ENCODE results near the gene ARAP3. TPM values are rescaled to one million over a fixed set of nuclear protein-coding genes. Genes with fewer than 3 reads are reported as not detected.

Gene ARAP3
- total and polyA plus RNA-seq, 4 experiments from 2014 or later = 0.73 to 16.4 (median 14.7) TPM; not detected in 1

- ChIA-PET POLR2A (ENCODE audit: partially characterized antibody) (interaction anchor here (1.1 to 4.4 kb wide), 8 partner anchors 9 to 268 kb away, joined by 3 to 45 read pairs (median 14); partner anchors contain the start of genes DELE1, PCDH1, PCDH12 and RNF14), CTCF (ENCODE audit: partially characterized antibody) (interaction anchor here (0.8 to 6.8 kb wide), 34 partner anchors 9 to 446 kb away, joined by 3 to 155 read pairs (median 5); partner anchors contain the start of genes GNPDA1, HDAC3, PCDH1 and PCDH12)
- Histone ChIP-seq H3K4me1 (ENCODE audit: insufficient read depth, low read length) (peaks cover 17% of the 10 kb centered on the region), H3K27me3 (ENCODE audit: insufficient read depth, low read length) (peaks cover 7% of the 10 kb centered on the region), H3K27ac (ENCODE audit: low read depth, low read length) (no peak overlapping the region), H3K4me3 (ENCODE audit: low read length in 2 of 2) (peak overlapping the region in 1 of 2 donors; percentile 57), H3K36me3 (ENCODE audit: insufficient read depth, low read length) (no peaks in the 10 kb centered on the region), H3K9me3 (ENCODE audit: control insufficient read depth in 1 of 2, low read length in 2 of 2) (no peaks in the 10 kb centered on the region)
- Mint-ChIP-seq H3K36me3 (no peaks in the 10 kb centered on the region), H3K27me3 (peaks cover 3 to 13% of the 10 kb centered on the region in 2 donors), H3K27ac (peak overlapping the region in 5 of 7 donors; percentile 62 to 90 (median 83)), H3K4me1 (peaks cover 9 to 29% (median 14%) of the 10 kb centered on the region in 4 donors), H3K4me3 (peak overlapping the region in 5 of 8 donors; percentile 78 to 91 (median 87)), H3K9me3 (peaks cover 0 to 5% (median 0%) of the 10 kb centered on the region in 8 donors)
- intact Hi-C loops (cut with micrococcal nuclease) = loop anchor here (1.0 kb wide), 5 partner anchors 9 to 259 kb away; no protein-coding TSS in a partner anchor
- no peak for DNase-seq
Measured at GRCh38 chr5:141701360-141702119, 19.5 kb upstream of the ARAP3 start.

GRCh38 chr5:141697586-141697985 lies 15.6 kb upstream of the ARAP3 start:
- Mint-ChIP-seq H3K4me3 (no peak overlapping the region), H3K27ac (no peak overlapping the region), H3K4me1 (peaks cover 19 to 40% (median 25%) of the 10 kb centered on the region in 4 donors)

GRCh38 chr5:141696431-141696830 lies 14.4 kb upstream of the ARAP3 start:
- H3K9me3 ChIP-seq (ENCODE audit: control insufficient read depth in 1 of 2, low read length in 2 of 2) = no peaks in the 10 kb centered on the region
- no peak overlapping the region for H3K27ac ChIP-seq (ENCODE audit: low read depth, low read length)
- H3K4me3 Mint-ChIP-seq = no peak overlapping the region
- H3K4me1 ChIP-seq (ENCODE audit: insufficient read depth, low read length) = peaks cover 27% of the 10 kb centered on the region
- peaks cover 3 to 16% of the 10 kb centered on the region in 2 donors for H3K27me3 Mint-ChIP-seq
- H3K27ac Mint-ChIP-seq = no peak overlapping the region
- POLR2A ChIA-PET (ENCODE audit: partially characterized antibody) = interaction anchor here (0.9 to 1.0 kb wide), 2 partner anchors 13 to 265 kb away, joined by 3 read pairs; no protein-coding TSS in a partner anchor
- no peaks in the 10 kb centered on the region for H3K36me3 Mint-ChIP-seq
- peaks cover 0 to 3% (median 0%) of the 10 kb centered on the region in 8 donors for H3K9me3 Mint-ChIP-seq
- H3K36me3 ChIP-seq (ENCODE audit: insufficient read depth, low read length) = no peaks in the 10 kb centered on the region
- intact Hi-C loops (cut with micrococcal nuclease) = no loop called here
- peaks cover 22 to 40% (median 26%) of the 10 kb centered on the region in 4 donors for H3K4me1 Mint-ChIP-seq
- CTCF ChIA-PET (ENCODE audit: partially characterized antibody) = interaction anchor here (0.8 to 9.2 kb wide), 6 partner anchors 31 to 316 kb away, joined by 3 to 250 read pairs (median 67); partner anchors contain the start of genes GNPDA1, PCDH1 and PCDH12
- H3K4me3 ChIP-seq (ENCODE audit: low read length in 2 of 2) = no peak overlapping the region
- no peak for DNase-seq
- H3K27me3 ChIP-seq (ENCODE audit: insufficient read depth, low read length) = peaks cover 3% of the 10 kb centered on the region

More at GRCh38 chr5:141697586-141697985, 15.6 kb upstream of the ARAP3 start:
- Mint-ChIP-seq H3K36me3 (no peaks in the 10 kb centered on the region), H3K27me3 (peaks cover 3 to 16% of the 10 kb centered on the region in 2 donors), H3K9me3 (peaks cover 0 to 3% (median 0%) of the 10 kb centered on the region in 8 donors)
- no peak for DNase-seq
- intact Hi-C loops (cut with micrococcal nuclease) = no loop called here
- CTCF ChIA-PET (ENCODE audit: partially characterized antibody) = interaction anchor here (1.8 to 9.2 kb wide), 5 partner anchors 32 to 315 kb away, joined by 5 to 250 read pairs (median 81); partner anchors contain the start of genes GNPDA1, PCDH1 and PCDH12
- POLR2A ChIA-PET (ENCODE audit: partially characterized antibody) = no interaction called here
- no peaks in the 10 kb centered on the region for H3K9me3 ChIP-seq (ENCODE audit: control insufficient read depth in 1 of 2, low read length in 2 of 2)
- H3K27ac ChIP-seq (ENCODE audit: low read depth, low read length) = no peak overlapping the region
- H3K4me1 ChIP-seq (ENCODE audit: insufficient read depth, low read length) = peaks cover 24% of the 10 kb centered on the region
- no peaks in the 10 kb centered on the region for H3K36me3 ChIP-seq (ENCODE audit: insufficient read depth, low read length)
- no peak overlapping the region for H3K4me3 ChIP-seq (ENCODE audit: low read length in 2 of 2)
- peaks cover 3% of the 10 kb centered on the region for H3K27me3 ChIP-seq (ENCODE audit: insufficient read depth, low read length)

GRCh38 chr5:141695627-141696215 lies 13.7 kb upstream of the ARAP3 start:
- H3K4me3 ChIP-seq (ENCODE audit: low read length in 2 of 2) = no peak overlapping the region
- Mint-ChIP-seq H3K27ac (peak overlapping the region in 1 of 7 donors; percentile 38), H3K4me1 (peaks cover 20 to 36% (median 24%) of the 10 kb centered on the region in 4 donors), H3K4me3 (no peak overlapping the region), H3K36me3 (no peaks in the 10 kb centered on the region), H3K27me3 (peaks cover 3 to 16% of the 10 kb centered on the region in 2 donors), H3K9me3 (peaks cover 0 to 3% (median 0%) of the 10 kb centered on the region in 8 donors)
- H3K27ac ChIP-seq (ENCODE audit: low read depth, low read length) = no peak overlapping the region
- DNase-seq = no peak
- no peaks in the 10 kb centered on the region for H3K36me3 ChIP-seq (ENCODE audit: insufficient read depth, low read length)
- ChIA-PET POLR2A (ENCODE audit: partially characterized antibody) (interaction anchor here (0.9 to 1.4 kb wide), 3 partner anchors 12 to 265 kb away, joined by 3 read pairs; no protein-coding TSS in a partner anchor), CTCF (ENCODE audit: partially characterized antibody) (interaction anchor here (0.9 to 9.2 kb wide), 6 partner anchors 30 to 317 kb away, joined by 3 to 250 read pairs (median 67); partner anchors contain the start of genes GNPDA1, PCDH1, PCDH12 and RNF14)
- H3K9me3 ChIP-seq (ENCODE audit: control insufficient read depth in 1 of 2, low read length in 2 of 2) = no peaks in the 10 kb centered on the region
- intact Hi-C loops (cut with micrococcal nuclease) = no loop called here
- H3K4me1 ChIP-seq (ENCODE audit: insufficient read depth, low read length) = peaks cover 22% of the 10 kb centered on the region
- H3K27me3 ChIP-seq (ENCODE audit: insufficient read depth, low read length) = peaks cover 3% of the 10 kb centered on the region

GRCh38 chr5:141694479-141694878 lies 12.4 kb upstream of the ARAP3 start:
- H3K9me3 ChIP-seq (ENCODE audit: control insufficient read depth in 1 of 2, low read length in 2 of 2) = no peaks in the 10 kb centered on the region

GRCh38 chr5:141692919-141693725 lies 11.1 kb upstream of the ARAP3 start:
- no peaks in the 10 kb centered on the region for H3K36me3 Mint-ChIP-seq
- H3K4me3 Mint-ChIP-seq = peak overlapping the region; percentile 72 to 89 (median 80)
- H3K27ac Mint-ChIP-seq = peak overlapping the region; percentile 82 to 90 (median 88)
- DNase-seq = peak; percentile 67 to 91 (median 76)
- H3K9me3 Mint-ChIP-seq = no peaks in the 10 kb centered on the region
- no peaks in the 10 kb centered on the region for H3K9me3 ChIP-seq (ENCODE audit: control insufficient read depth in 1 of 2, low read length in 2 of 2)
- H3K4me1 Mint-ChIP-seq = peaks cover 20 to 31% (median 24%) of the 10 kb centered on the region in 4 donors
- POLR2A ChIA-PET (ENCODE audit: partially characterized antibody) = interaction anchor here (0.6 to 3.8 kb wide), 22 partner anchors 9 to 675 kb away, joined by 3 to 103 read pairs (median 7); partner anchors contain the start of genes ARAP3, DELE1, DIAPH1 and FCHSD1
- no peak overlapping the region for H3K27ac ChIP-seq (ENCODE audit: low read depth, low read length)
- H3K27me3 ChIP-seq (ENCODE audit: insufficient read depth, low read length) = no peaks in the 10 kb centered on the region
- no peaks in the 10 kb centered on the region for H3K36me3 ChIP-seq (ENCODE audit: insufficient read depth, low read length)
- H3K27me3 Mint-ChIP-seq = peaks cover 4 to 5% of the 10 kb centered on the region in 2 donors
- peaks cover 22% of the 10 kb centered on the region for H3K4me1 ChIP-seq (ENCODE audit: insufficient read depth, low read length)
- CTCF ChIA-PET (ENCODE audit: partially characterized antibody) = interaction anchor here (0.8 to 9.2 kb wide), 42 partner anchors 9 to 1020 kb away, joined by 3 to 250 read pairs (median 9); partner anchors contain the start of genes ARAP3, DELE1, FCHSD1 and GNPDA1
- intact Hi-C loops (cut with micrococcal nuclease) = loop anchor here (1.0 to 2.0 kb wide), 9 partner anchors 9 to 1006 kb away; partner anchors contain the start of gene DELE1
- H3K4me3 ChIP-seq (ENCODE audit: low read length in 2 of 2) = peak overlapping the region in 1 of 2 donors; percentile 33

More at GRCh38 chr5:141694479-141694878, 12.4 kb upstream of the ARAP3 start:
- no peak for DNase-seq
- H3K4me1 ChIP-seq (ENCODE audit: insufficient read depth, low read length) = peaks cover 22% of the 10 kb centered on the region
- peaks cover 3% of the 10 kb centered on the region for H3K27me3 ChIP-seq (ENCODE audit: insufficient read depth, low read length)
- H3K36me3 Mint-ChIP-seq = no peaks in the 10 kb centered on the region
- no peak overlapping the region for H3K27ac ChIP-seq (ENCODE audit: low read depth, low read length)
- CTCF ChIA-PET (ENCODE audit: partially characterized antibody) = interaction anchor here (1.0 to 9.2 kb wide), 9 partner anchors 8 to 449 kb away, joined by 3 to 250 read pairs (median 79); partner anchors contain the start of genes ARAP3, PCDH1 and PCDH12
- intact Hi-C loops (cut with micrococcal nuclease) = no loop called here
- POLR2A ChIA-PET (ENCODE audit: partially characterized antibody) = interaction anchor here (1.0 to 3.5 kb wide), 3 partner anchors 185 to 266 kb away, joined by 3 to 63 read pairs (median 4); partner anchors contain the start of gene PCDH1
- H3K4me3 Mint-ChIP-seq = peak overlapping the region in 1 of 8 donors; percentile 86
- H3K36me3 ChIP-seq (ENCODE audit: insufficient read depth, low read length) = no peaks in the 10 kb centered on the region
- H3K4me1 Mint-ChIP-seq = peaks cover 20 to 31% (median 24%) of the 10 kb centered on the region in 4 donors
- peak overlapping the region in 2 of 7 donors; percentile 85 to 90 for H3K27ac Mint-ChIP-seq
- no peaks in the 10 kb centered on the region for H3K9me3 Mint-ChIP-seq
- peaks cover 1 to 10% of the 10 kb centered on the region in 2 donors for H3K27me3 Mint-ChIP-seq
- no peak overlapping the region for H3K4me3 ChIP-seq (ENCODE audit: low read length in 2 of 2)

All from CD4-positive, alpha-beta memory T cell (primary cell).